Muscle layer of colon (tissue), 2 donors: Measurements from ENCODE around the gene C1QB.

Experiments
- H3K27ac ChIP-seq: one replicate; pipeline ENCODE4 v1.7.0; 2013; ENCODE audit warnings: low read depth, mild to moderate bottlenecking, low read length, moderate library complexity
- H3K27me3 ChIP-seq, 2 donors: one replicate each; pipeline ENCODE4 v1.7.0; 2013; ENCODE audit warnings: low read length in 2 of 2, mild to moderate bottlenecking in 2 of 2; ENCODE audit not compliant: insufficient read depth in 2 of 2, control insufficient read depth in 1 of 2
- H3K36me3 ChIP-seq: one replicate; pipeline ENCODE4 v1.7.0; 2013; ENCODE audit warnings: mild to moderate bottlenecking, low read length; ENCODE audit not compliant: insufficient read depth
- H3K4me1 ChIP-seq: one replicate; pipeline ENCODE4 v1.7.0; 2013; ENCODE audit warnings: mild to moderate bottlenecking, low read length; ENCODE audit not compliant: insufficient read depth
- H3K4me3 ChIP-seq, 2 donors: one replicate each; pipeline ENCODE4 v1.7.0; 2013; ENCODE audit warnings: low read length in 2 of 2, low read depth in 1 of 2, mild to moderate bottlenecking in 1 of 2, moderate library complexity in 1 of 2
- H3K9ac ChIP-seq: one replicate; pipeline ENCODE4 v1.7.0; 2013; ENCODE audit warnings: low read length
- H3K9me3 ChIP-seq: one replicate; pipeline ENCODE4 v1.7.0; 2013; ENCODE audit warnings: mild to moderate bottlenecking, low read length
- donor health status: abdominal sarcoma.
- donor health status: Adenocarcinoma of cecum.

The C1QB gene

GRCh38 chr1:22636353-22636752 is 16.7 kb upstream of the C1QB start, which contains the start of gene C1QA:
Gene C1QA (plus strand): TSS chr1:22636628. CDS start chr1:22637617, 989 bp downstream.
- H3K27ac ChIP-seq, result no peak within 1 kb of the TSS
- H3K36me3 ChIP-seq, result no peaks in the 10 kb centered on the region

GRCh38 chr1:22636927-22637326 is 16.1 kb upstream of the C1QB start:
- Histone ChIP-seq H3K4me3 (no peak overlapping the region), H3K27ac (no peak overlapping the region)

More at GRCh38 chr1:22636353-22636752, 16.7 kb upstream of the C1QB start, which contains the start of gene C1QA:
- Histone ChIP-seq H3K4me1 (no peaks in the 10 kb centered on the region), H3K9me3 (no peaks in the 10 kb centered on the region), H3K27me3 (peaks cover 0 to 5% of the 10 kb centered on the region in 2 donors), H3K4me3 (no peak within 1 kb of the TSS), H3K9ac (no peak within 1 kb of the TSS)

GRCh38 chr1:22637907-22638445 is 15.1 kb upstream of the C1QB start:
- no peak overlapping the region for H3K4me3 ChIP-seq
- no peak overlapping the region for H3K27ac ChIP-seq

More at GRCh38 chr1:22636927-22637326, 16.1 kb upstream of the C1QB start:
- no peaks in the 10 kb centered on the region for H3K9me3 ChIP-seq
- no peaks in the 10 kb centered on the region for H3K4me1 ChIP-seq
- no peak overlapping the region for H3K9ac ChIP-seq
- no peaks in the 10 kb centered on the region for H3K36me3 ChIP-seq
- H3K27me3 ChIP-seq, result peaks cover 0 to 10% of the 10 kb centered on the region in 2 donors

GRCh38 chr1:22638476-22639234 is 14.4 kb upstream of the C1QB start:
- Histone ChIP-seq H3K4me1 (no peaks in the 10 kb centered on the region), H3K4me3 (no peak overlapping the region), H3K27me3 (peaks cover 0 to 10% of the 10 kb centered on the region in 2 donors), H3K36me3 (no peaks in the 10 kb centered on the region), H3K9me3 (no peaks in the 10 kb centered on the region), H3K9ac (no peak overlapping the region), H3K27ac (no peak overlapping the region)

More at GRCh38 chr1:22637907-22638445, 15.1 kb upstream of the C1QB start:
- Histone ChIP-seq H3K36me3 (no peaks in the 10 kb centered on the region), H3K4me1 (no peaks in the 10 kb centered on the region), H3K9me3 (no peaks in the 10 kb centered on the region), H3K27me3 (peaks cover 0 to 10% of the 10 kb centered on the region in 2 donors), H3K9ac (no peak overlapping the region)

- no peak overlapping the region for H3K4me3 ChIP-seq
- H3K27me3 ChIP-seq, result peaks cover 0 to 10% of the 10 kb centered on the region in 2 donors
- H3K27ac ChIP-seq, result no peak overlapping the region
- H3K4me1 ChIP-seq, result no peaks in the 10 kb centered on the region
- H3K9me3 ChIP-seq, result no peaks in the 10 kb centered on the region
- no peak overlapping the region for H3K9ac ChIP-seq
- no peaks in the 10 kb centered on the region for H3K36me3 ChIP-seq
These were observed 13.8 kb upstream of the C1QB start for GRCh38 chr1:22639286-22639685.

GRCh38 chr1:22641247-22641646 is 11.8 kb upstream of the C1QB start:
- Histone ChIP-seq H3K4me1 (no peaks in the 10 kb centered on the region), H3K9me3 (no peaks in the 10 kb centered on the region), H3K27me3 (peaks cover 0 to 10% of the 10 kb centered on the region in 2 donors), H3K36me3 (no peaks in the 10 kb centered on the region), H3K27ac (no peak overlapping the region), H3K4me3 (no peak overlapping the region), H3K9ac (no peak overlapping the region)

GRCh38 chr1:22641906-22642636 is 11.0 kb upstream of the C1QB start:
- Histone ChIP-seq H3K27ac (no peak overlapping the region), H3K4me3 (no peak overlapping the region), H3K9ac (no peak overlapping the region), H3K4me1 (no peaks in the 10 kb centered on the region), H3K9me3 (no peaks in the 10 kb centered on the region), H3K27me3 (peaks cover 0 to 10% of the 10 kb centered on the region in 2 donors), H3K36me3 (no peaks in the 10 kb centered on the region)

GRCh38 chr1:22643381-22643780 is 9.7 kb upstream of the C1QB start, which contains the start of gene C1QC:
Gene C1QC (plus strand): TSS chr1:22643633. CDS start chr1:22644024, 391 bp downstream.
- no peak within 1 kb of the TSS for H3K9ac ChIP-seq
- H3K4me1 ChIP-seq, result no peaks in the 10 kb centered on the region
- H3K36me3 ChIP-seq, result no peaks in the 10 kb centered on the region
- H3K9me3 ChIP-seq, result no peaks in the 10 kb centered on the region
- H3K27ac ChIP-seq, result no peak within 1 kb of the TSS
- H3K4me3 ChIP-seq, result no peak within 1 kb of the TSS
- H3K27me3 ChIP-seq, result peaks cover 0 to 10% of the 10 kb centered on the region in 2 donors

GRCh38 chr1:22643928-22644327 is 9.1 kb upstream of the C1QB start:
- Histone ChIP-seq H3K27me3 (peaks cover 0 to 10% of the 10 kb centered on the region in 2 donors), H3K4me3 (no peak overlapping the region), H3K36me3 (no peaks in the 10 kb centered on the region), H3K27ac (no peak overlapping the region), H3K9ac (no peak overlapping the region), H3K4me1 (no peaks in the 10 kb centered on the region), H3K9me3 (no peaks in the 10 kb centered on the region)

GRCh38 chr1:22645931-22646330 is 7.1 kb upstream of the C1QB start:
- Histone ChIP-seq H3K27me3 (peaks cover 0 to 6% of the 10 kb centered on the region in 2 donors), H3K27ac (no peak overlapping the region), H3K36me3 (no peaks in the 10 kb centered on the region), H3K4me1 (no peaks in the 10 kb centered on the region), H3K9me3 (no peaks in the 10 kb centered on the region), H3K4me3 (no peak overlapping the region), H3K9ac (no peak overlapping the region)

- H3K9ac ChIP-seq, result no peak overlapping the region
- H3K27ac ChIP-seq, result no peak overlapping the region
- no peaks in the 10 kb centered on the region for H3K36me3 ChIP-seq
These were observed 6.7 kb upstream of the C1QB start for GRCh38 chr1:22646384-22646783.

More at GRCh38 chr1:22646384-22646783, 6.7 kb upstream of the C1QB start:
- H3K27me3 ChIP-seq, result peaks cover 0 to 4% of the 10 kb centered on the region in 2 donors
- no peak overlapping the region for H3K4me3 ChIP-seq
- H3K9me3 ChIP-seq, result no peaks in the 10 kb centered on the region
- H3K4me1 ChIP-seq, result no peaks in the 10 kb centered on the region
